Middle frontal gyrus (tissue), 1 donor: ENCODE results near the gene A4GALT.
"Not testable (repeated sequence)": the region's sequence is repeated elsewhere in the genome, so short reads cannot be mapped to it uniquely, and the experiment has no call there.

Source experiments
- DNase-seq: peaks from one replicate; pipeline ENCODE4 v3.0.0-alpha.2; 2015; ENCODE audit warnings: low spot score; ENCODE audit errors: extremely low spot score

A4GALT gene

GRCh38 chr22:42720263-42721044 is at the start of gene A4GALT:
TSS of gene A4GALT (minus strand) at chr22:42720870. CDS start at chr22:42693951, 26,919 bp downstream.
- DNase-seq, result no peak

GRCh38 chr22:42770448-42770726 is 49.7 kb upstream of the A4GALT start:
- DNase-seq, result no peak

GRCh38 chr22:42769574-42770447 is 49.1 kb upstream of the A4GALT start:
- DNase-seq, result no peak

- DNase-seq, result no peak
Measured at GRCh38 chr22:42769238-42769573, 48.5 kb upstream of the A4GALT start.

- no peak for DNase-seq
Measured at GRCh38 chr22:42768385-42769035, 47.8 kb upstream of the A4GALT start.

- no peak for DNase-seq
Measured at GRCh38 chr22:42766860-42767259, 46.2 kb upstream of the A4GALT start.

GRCh38 chr22:42764895-42765363 is 44.3 kb upstream of the A4GALT start:
- DNase-seq, result no peak

- DNase-seq, result no peak
Measured at GRCh38 chr22:42763965-42764480, 43.4 kb upstream of the A4GALT start.

GRCh38 chr22:42760806-42761565 is 40.3 kb upstream of the A4GALT start:
- DNase-seq, result no peak

- DNase-seq, result no peak
Measured at GRCh38 chr22:42758931-42759629, 38.4 kb upstream of the A4GALT start.

GRCh38 chr22:42755553-42755952 is 34.9 kb upstream of the A4GALT start:
- not testable (repeated sequence) for DNase-seq

- not testable (repeated sequence) for DNase-seq
Measured at GRCh38 chr22:42755121-42755520, 34.5 kb upstream of the A4GALT start.

GRCh38 chr22:42754658-42755057 is 34.0 kb upstream of the A4GALT start:
- no peak for DNase-seq

- DNase-seq, result no peak
Measured at GRCh38 chr22:42752912-42753311, 32.2 kb upstream of the A4GALT start.

GRCh38 chr22:42752230-42752746 is 31.6 kb upstream of the A4GALT start:
- no peak for DNase-seq

GRCh38 chr22:42750421-42750820 is 29.8 kb upstream of the A4GALT start:
- not testable (repeated sequence) for DNase-seq

- no peak for DNase-seq
Measured at GRCh38 chr22:42747701-42748513, 27.2 kb upstream of the A4GALT start.

GRCh38 chr22:42745118-42745517 is 24.4 kb upstream of the A4GALT start:
- DNase-seq, result no peak

GRCh38 chr22:42743501-42743991 is 22.9 kb upstream of the A4GALT start:
- DNase-seq, result no peak
